H9 (cell line): Measurements from ENCODE around the gene ALDH1L1. TPM values are rescaled to one million over a fixed set of nuclear protein-coding genes. Genes with fewer than 3 reads are reported as not detected.

ENCODE experiments used
- DNase-seq: peaks from one replicate; pipeline ENCODE4 v3.0.0-alpha.2; 2017
- H2AFZ ChIP-seq: one replicate; pipeline ENCODE4 v1.6.1; 2013; ENCODE audit warnings: mild to moderate bottlenecking, low read length, control low read depth, moderate library complexity
- H2AK5ac ChIP-seq: 2 replicates; pipeline ENCODE4 v1.6.1; 2013; ENCODE audit warnings: low read length, control low read depth, mixed read lengths; ENCODE audit not compliant: insufficient read length
- H2BK120ac ChIP-seq: one replicate; pipeline ENCODE4 v1.6.1; 2013; ENCODE audit warnings: low read depth, mild to moderate bottlenecking, low read length, control low read depth, inconsistent platforms; ENCODE audit not compliant: poor library complexity, severe bottlenecking
- H2BK12ac ChIP-seq: 2 replicates; pipeline ENCODE4 v1.6.1; 2013; ENCODE audit warnings: low read length, control low read depth, mixed read lengths, low read depth; ENCODE audit not compliant: insufficient read length
- H2BK15ac ChIP-seq: 2 replicates; pipeline ENCODE4 v1.6.1; 2013; ENCODE audit warnings: low read depth, low read length, control low read depth
- H2BK20ac ChIP-seq: one replicate; pipeline ENCODE4 v1.6.1; 2013; ENCODE audit warnings: low read depth, mild to moderate bottlenecking, low read length, control low read depth, inconsistent platforms; ENCODE audit not compliant: poor library complexity, severe bottlenecking
- H2BK5ac ChIP-seq: 2 replicates; pipeline ENCODE4 v1.6.1; 2013; ENCODE audit warnings: low read length, control low read depth, mixed read lengths; ENCODE audit not compliant: insufficient read length
- H3K14ac ChIP-seq: 2 replicates; pipeline ENCODE4 v1.6.1; 2013; ENCODE audit warnings: low read length, control low read depth; ENCODE audit not compliant: insufficient read depth
- H3K18ac ChIP-seq: 2 replicates; pipeline ENCODE4 v1.6.1; 2013; ENCODE audit warnings: low read depth, mild to moderate bottlenecking, mixed read lengths, low read length, control low read depth; ENCODE audit not compliant: insufficient read length
- H3K23ac ChIP-seq: 2 replicates; pipeline ENCODE4 v1.6.1; 2013; ENCODE audit warnings: low read length, control low read depth, mixed read lengths, low read depth; ENCODE audit not compliant: insufficient read length
- H3K23me2 ChIP-seq: 2 replicates; pipeline ENCODE4 v1.6.1; 2013; ENCODE audit warnings: low read depth, mild to moderate bottlenecking, mixed read lengths, low read length, control low read depth; ENCODE audit not compliant: insufficient read length, poor library complexity, severe bottlenecking
- H3K27ac ChIP-seq: 2 replicates; pipeline ENCODE4 v1.5.1; 2013; ENCODE audit warnings: low read length, control low read depth, mixed read lengths, low read depth; ENCODE audit not compliant: insufficient read length
- H3K27me3 ChIP-seq: 2 replicates; pipeline ENCODE4 v1.6.1; 2013; ENCODE audit warnings: low read length, control low read depth, inconsistent platforms; ENCODE audit not compliant: insufficient read depth
- H3K4ac ChIP-seq: 2 replicates; pipeline ENCODE4 v1.6.1; 2013; ENCODE audit warnings: low read depth, mild to moderate bottlenecking, control low read depth, inconsistent platforms, low read length, moderate library complexity
- H3K4me1 ChIP-seq: 2 replicates; pipeline ENCODE4 v1.6.1; 2013; ENCODE audit warnings: low read length, control low read depth, inconsistent platforms; ENCODE audit not compliant: insufficient read depth
- H3K4me2 ChIP-seq: 2 replicates; pipeline ENCODE4 v1.6.1; 2013; ENCODE audit warnings: low read length, control low read depth, mixed read lengths; ENCODE audit not compliant: insufficient read length, insufficient read depth
- H3K56ac ChIP-seq: 2 replicates; pipeline ENCODE4 v1.6.1; 2013; ENCODE audit warnings: low read depth, mild to moderate bottlenecking, mixed read lengths, low read length, control low read depth; ENCODE audit not compliant: insufficient read length
- H3K79me1 ChIP-seq: 2 replicates; pipeline ENCODE4 v1.6.1; 2013; ENCODE audit warnings: low read depth, mild to moderate bottlenecking, moderate library complexity, low read length, control low read depth, inconsistent platforms; ENCODE audit not compliant: insufficient read depth, poor library complexity, severe bottlenecking
- H3K79me2 ChIP-seq: 2 replicates; pipeline ENCODE4 v1.6.1; 2013; ENCODE audit warnings: low read length, control low read depth, inconsistent platforms; ENCODE audit not compliant: insufficient read depth
- H3K9ac ChIP-seq: 2 replicates; pipeline ENCODE4 v1.6.1; 2013; ENCODE audit warnings: low read length, control low read depth, mixed read lengths; ENCODE audit not compliant: insufficient read length; ENCODE audit errors: extremely low read depth
- H3K9me3 ChIP-seq: one replicate; pipeline ENCODE4 v1.6.1; 2013; ENCODE audit warnings: low read depth, low read length, inconsistent platforms; ENCODE audit not compliant: control insufficient read depth
- H3T11ph ChIP-seq: one replicate; pipeline ENCODE4 v1.6.1; 2013; ENCODE audit warnings: mild to moderate bottlenecking, low read length, control low read depth, inconsistent platforms
- H4K20me1 ChIP-seq: one replicate; pipeline ENCODE4 v1.6.1; 2013; ENCODE audit not compliant: control insufficient read depth, insufficient read length, insufficient read depth
- H4K5ac ChIP-seq: 2 replicates; pipeline ENCODE4 v1.6.1; 2013; ENCODE audit warnings: low read depth, mild to moderate bottlenecking, mixed read lengths, low read length, control low read depth; ENCODE audit not compliant: insufficient read length
- H4K8ac ChIP-seq: replicated peaks from 2 replicates; pipeline ENCODE4 v1.6.1; 2013; ENCODE audit warnings: low read length, control low read depth, mixed read lengths, low read depth; ENCODE audit not compliant: insufficient read length
- H4K91ac ChIP-seq: 2 replicates; pipeline ENCODE4 v1.6.1; 2013; ENCODE audit warnings: low read depth, mild to moderate bottlenecking, moderate library complexity, mixed read lengths, low read length, control low read depth; ENCODE audit not compliant: insufficient read length
- H3K27ac Mint-ChIP-seq, 3 experiments: 2 replicates in 2 of 3; 3 replicates in 1 of 3; pipeline ENCODE4 v1.8.0; 2020 to 2021; ENCODE audit warnings: mixed read lengths in 3 of 3, mild to moderate bottlenecking in 1 of 3, moderate library complexity in 1 of 3
- H3K27me3 Mint-ChIP-seq: 2 replicates; pipeline ENCODE4 v1.8.0; 2021; ENCODE audit warnings: low read depth, mild to moderate bottlenecking, moderate library complexity, mixed read lengths
- H3K36me3 Mint-ChIP-seq, 3 experiments: 2 replicates in 2 of 3; 3 replicates in 1 of 3; pipeline ENCODE4 v1.8.0; 2020 to 2021; ENCODE audit warnings: low read depth in 3 of 3, mixed read lengths in 3 of 3; ENCODE audit not compliant: insufficient read depth in 1 of 3
- H3K4me1 Mint-ChIP-seq, 2 experiments: 2 replicates each; pipeline ENCODE4 v1.8.0; 2020; ENCODE audit warnings: mixed read lengths in 2 of 2
- H3K4me3 Mint-ChIP-seq, 2 experiments: 2 replicates in 1 of 2; 3 replicates in 1 of 2; pipeline ENCODE4 v1.8.0; 2020 to 2021; ENCODE audit warnings: mild to moderate bottlenecking in 2 of 2, mixed read lengths in 2 of 2, moderate library complexity in 1 of 2
- H3K9me3 Mint-ChIP-seq, 2 experiments: 2 replicates in 1 of 2; 3 replicates in 1 of 2; pipeline ENCODE4 v1.8.0; 2020; ENCODE audit warnings: mild to moderate bottlenecking in 2 of 2, mixed read lengths in 2 of 2, moderate library complexity in 1 of 2
- CTCF ChIP-seq: fragments of 200-600 bp; sonication (generic); conservative IDR thresholded peaks from 3 replicates; pipeline ENCODE4 v1.8.0; 2021; ENCODE audit warnings: antibody characterized with exemption, mild to moderate bottlenecking
- WGBS: extraction: QIAGEN DNeasy Blood & Tissue Kit; methylation state at CpG from one replicate; pipeline ENCODE4 v1.1.7; 2013; ENCODE audit warnings: missing lambda C conversion rate, low lambda C conversion rate, mixed read lengths; ENCODE audit not compliant: insufficient read length; ENCODE audit errors: extremely low coverage; 5-methylcytosine and 5-hydroxymethylcytosine counted together
- total RNA-seq: library from RNA; stranded (reverse); gene quantifications from 2 replicates; pipeline ENCODE4 v1.2.1, GENCODE V29; 2021

The ALDH1L1 gene
- total RNA-seq, 1 experiment from 2014 or later: 0.90 TPM

GRCh38 chr3:126132751-126133511, 47.5 kb downstream of the ALDH1L1 start:
- Histone ChIP-seq H3K4ac (no peak overlapping the region), H3K56ac (no peak overlapping the region), H3K79me2 (no peaks in the 10 kb centered on the region), H4K91ac (no peak overlapping the region), H4K5ac (no peak overlapping the region), H3K23me2 (no peaks in the 10 kb centered on the region), H2BK20ac (no peak overlapping the region), H3K4me2 (no peak overlapping the region), H3K27me3 (no peaks in the 10 kb centered on the region), H4K20me1 (peaks cover 2% of the 10 kb centered on the region), H3K79me1 (no peaks in the 10 kb centered on the region), H4K8ac (no peak overlapping the region), H3K9me3 (no peaks in the 10 kb centered on the region), H2BK12ac (no peak overlapping the region), H2BK120ac (no peak overlapping the region), H3K23ac (no peak overlapping the region), H3K4me1 (peaks cover 3% of the 10 kb centered on the region; the same call in 1 of the 2 replicates), H2AFZ (no peak overlapping the region), H2BK5ac (no peak overlapping the region), H3K27ac (no peak overlapping the region), H3K9ac (no peak overlapping the region), H3K14ac (no peak overlapping the region; the same call in 1 of the 2 replicates), H3T11ph (no peak overlapping the region), H2BK15ac (no peak overlapping the region), H2AK5ac (no peak overlapping the region), H3K18ac (no peak overlapping the region)
- Mint-ChIP-seq H3K9me3 (no peaks in the 10 kb centered on the region; a peak in 1 of 5 replicates), H3K36me3 (no peaks in the 10 kb centered on the region), H3K27me3 (peaks cover 28% of the 10 kb centered on the region), H3K4me1 (peaks cover 17% of the 10 kb centered on the region in 2 experiments), H3K4me3 (peak overlapping the region in 1 of 2 experiments; percentile 2; a peak in 1 of 5 replicates), H3K27ac (peak overlapping the region in 2 of 3 experiments; percentile 29 to 72; a peak in 1 of 7 replicates)
- WGBS: no CpG with 5 or more reads among the region's 14 CpGs
- peak; percentile 67 for DNase-seq
- peak; percentile 77 for TF ChIP-seq CTCF
